ENCODE data around the gene PRM3. TPM values are rescaled to one million over a fixed set of nuclear protein-coding genes. Genes with fewer than 3 reads are reported as not detected.
"Not testable (repeated sequence)": the region's sequence is repeated elsewhere in the genome, so short reads cannot be mapped to it uniquely, and the experiment has no call there.

PRM3 gene
- total RNA-seq, 2 experiments from 2014 or later, result not detected

DNA sequence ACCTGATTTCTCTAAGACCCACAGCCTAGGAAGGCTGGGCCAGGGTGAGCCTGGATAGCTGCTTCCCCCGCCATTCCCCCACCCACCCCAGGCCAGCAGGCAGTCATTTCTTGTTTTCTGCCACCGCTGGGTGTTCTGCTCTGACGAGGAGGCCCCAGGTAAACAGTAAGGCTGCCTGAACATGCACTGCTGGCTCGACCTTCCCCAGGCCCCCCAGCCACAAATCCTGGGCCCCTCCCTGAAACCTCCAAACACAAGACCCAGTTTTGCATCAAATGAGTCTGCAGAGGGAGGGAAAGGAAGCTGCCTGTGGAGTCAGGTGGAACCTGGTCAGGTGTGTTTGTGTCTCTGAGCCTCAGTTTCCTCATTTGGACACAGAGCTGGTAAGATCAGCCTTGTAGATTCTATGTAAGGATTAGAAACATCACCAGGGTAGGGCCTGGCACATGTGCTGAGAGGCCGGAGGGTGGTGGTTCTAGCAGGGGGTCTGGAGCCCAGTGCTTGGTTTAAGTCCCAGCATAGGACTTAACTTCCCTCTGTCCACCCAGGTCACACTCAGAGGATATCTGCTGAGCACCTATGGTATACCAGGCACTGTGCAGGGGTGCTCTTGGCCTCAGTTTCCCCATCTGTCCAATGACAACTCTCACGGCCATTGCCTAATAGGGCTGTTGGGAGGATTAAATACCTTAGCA lies 26.6 kb upstream of the PRM3 start:
- H3K9me3 Mint-ChIP-seq, result no peaks in the 10 kb centered on the region
- peaks cover 29% of the 10 kb centered on the region for H3K4me1 Mint-ChIP-seq (ENCODE audit: low read depth)
- H3K36me3 Mint-ChIP-seq (ENCODE audit: low read depth), result no peaks in the 10 kb centered on the region
- H3K27me3 Mint-ChIP-seq, result no peaks in the 10 kb centered on the region
- no peak overlapping the region for H3K4me3 Mint-ChIP-seq
- ATAC-seq (no peak), DNase-seq (no peak)
- TF ChIP-seq, protein P1, sequence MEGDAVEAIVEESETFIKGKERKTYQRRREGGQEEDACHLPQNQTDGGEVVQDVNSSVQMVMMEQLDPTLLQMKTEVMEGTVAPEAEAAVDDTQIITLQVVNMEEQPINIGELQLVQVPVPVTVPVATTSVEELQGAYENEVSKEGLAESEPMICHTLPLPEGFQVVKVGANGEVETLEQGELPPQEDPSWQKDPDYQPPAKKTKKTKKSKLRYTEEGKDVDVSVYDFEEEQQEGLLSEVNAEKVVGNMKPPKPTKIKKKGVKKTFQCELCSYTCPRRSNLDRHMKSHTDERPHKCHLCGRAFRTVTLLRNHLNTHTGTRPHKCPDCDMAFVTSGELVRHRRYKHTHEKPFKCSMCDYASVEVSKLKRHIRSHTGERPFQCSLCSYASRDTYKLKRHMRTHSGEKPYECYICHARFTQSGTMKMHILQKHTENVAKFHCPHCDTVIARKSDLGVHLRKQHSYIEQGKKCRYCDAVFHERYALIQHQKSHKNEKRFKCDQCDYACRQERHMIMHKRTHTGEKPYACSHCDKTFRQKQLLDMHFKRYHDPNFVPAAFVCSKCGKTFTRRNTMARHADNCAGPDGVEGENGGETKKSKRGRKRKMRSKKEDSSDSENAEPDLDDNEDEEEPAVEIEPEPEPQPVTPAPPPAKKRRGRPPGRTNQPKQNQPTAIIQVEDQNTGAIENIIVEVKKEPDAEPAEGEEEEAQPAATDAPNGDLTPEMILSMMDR (IDR thresholded peaks at IDR 0.05), result no peak
- intact Hi-C loops (cut with micrococcal nuclease), result no loop called here
- no peak overlapping the region for H3K27ac Mint-ChIP-seq
- POLR2A ChIA-PET, result interaction anchor here (0.6 to 3.0 kb wide), 3 partner anchors 13 to 418 kb away, joined by 3 to 17 read pairs (median 3); no protein-coding TSS in a partner anchor
- CTCF ChIA-PET, result interaction anchor here (1.0 to 1.6 kb wide), 2 partner anchors 25 to 336 kb away, joined by 3 to 4 read pairs; no protein-coding TSS in a partner anchor

DNA sequence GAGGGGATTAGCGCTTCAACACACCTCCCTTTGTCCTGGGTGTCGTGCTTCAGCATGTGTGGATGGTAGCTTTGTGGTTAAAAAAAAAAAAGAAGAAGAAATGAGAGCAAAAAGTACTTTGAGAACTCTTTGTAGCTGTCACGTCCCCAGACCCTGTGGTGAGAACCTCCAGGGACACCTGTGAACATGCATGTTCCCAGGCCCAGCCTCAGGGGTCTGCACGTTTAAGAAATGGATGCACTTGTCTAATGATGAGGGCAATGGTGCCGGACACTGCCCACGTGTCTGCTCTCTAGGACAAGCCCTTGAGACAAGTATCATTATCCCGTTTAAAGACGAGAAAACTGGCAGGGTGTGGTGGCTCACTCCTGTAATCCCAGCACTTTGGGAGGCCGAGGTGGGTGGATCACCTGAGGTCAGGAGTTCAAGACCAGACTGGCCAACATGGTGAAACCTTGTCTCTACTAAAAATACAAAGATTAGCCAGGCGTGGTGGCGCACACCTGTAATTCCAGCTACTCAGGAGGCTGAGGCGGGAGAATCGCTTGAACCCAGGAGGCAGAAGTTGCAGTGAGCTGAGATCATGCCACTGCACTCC lies 25.6 kb upstream of the PRM3 start:
- Mint-ChIP-seq H3K4me1 (ENCODE audit: low read depth) (peaks cover 33% of the 10 kb centered on the region), H3K27ac (peak overlapping the region; percentile 79)
- H3K4me3 Mint-ChIP-seq; H3K9me3 Mint-ChIP-seq; intact Hi-C loops (cut with micrococcal nuclease); ATAC-seq; H3K36me3 Mint-ChIP-seq (ENCODE audit: low read depth); H3K27me3 Mint-ChIP-seq; DNase-seq: not testable (repeated sequence)
- ChIA-PET CTCF (interaction anchor here (1.0 to 2.8 kb wide), 6 partner anchors 13 to 335 kb away, joined by 3 to 14 read pairs (median 4); partner anchors contain the start of gene SOCS1), POLR2A (interaction anchor here (0.8 to 3.1 kb wide), 4 partner anchors 8 to 55 kb away, joined by 3 to 26 read pairs (median 10); partner anchors contain the start of gene SOCS1)

DNA sequence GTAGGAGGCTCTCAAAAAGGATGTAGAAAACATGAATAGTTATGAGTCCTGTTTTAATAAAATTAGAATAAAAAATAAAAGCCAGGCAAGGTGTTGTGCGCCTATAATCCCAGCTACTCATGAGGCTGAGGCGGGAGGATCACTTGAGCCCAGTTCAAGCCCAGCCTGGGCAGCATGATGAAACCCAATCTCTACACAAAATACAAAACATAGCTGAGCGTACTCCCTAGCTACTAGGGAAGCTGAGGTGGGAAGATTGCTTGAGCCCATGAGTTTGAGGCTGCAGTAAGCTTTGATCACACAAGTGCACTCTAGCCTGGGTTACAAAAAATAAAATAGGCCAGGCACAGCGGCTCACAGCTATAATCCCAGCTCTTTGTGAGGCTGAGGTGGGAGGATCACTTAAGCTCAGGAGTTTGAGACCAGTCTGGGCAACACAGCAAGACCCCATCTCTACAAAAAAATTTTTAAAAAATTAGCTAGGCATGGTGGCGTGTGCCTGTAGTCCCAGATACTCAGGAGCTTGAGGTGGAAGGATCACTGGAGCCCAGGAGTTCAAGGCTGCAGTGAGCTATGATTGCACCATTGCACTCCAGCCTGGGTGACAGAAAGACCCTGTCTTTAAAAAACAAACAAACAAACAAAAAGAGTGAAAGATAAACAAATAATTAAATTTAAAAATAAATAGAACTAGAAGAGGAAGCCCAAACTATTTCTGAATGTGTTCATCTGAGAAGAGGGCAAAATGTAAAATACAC lies 24.9 kb upstream of the PRM3 start:
- ChIA-PET POLR2A (interaction anchor here (0.8 to 3.1 kb wide), 9 partner anchors 9 to 199 kb away, joined by 3 to 26 read pairs (median 7); partner anchors contain the start of gene SOCS1), CTCF (interaction anchor here (0.6 to 2.8 kb wide), 12 partner anchors 13 to 334 kb away, joined by 3 to 14 read pairs (median 4); partner anchors contain the start of gene SOCS1)
- no peak for DNase-seq
- H3K36me3 Mint-ChIP-seq (ENCODE audit: low read depth), result no peaks in the 10 kb centered on the region
- H3K9me3 Mint-ChIP-seq, result no peaks in the 10 kb centered on the region
- intact Hi-C loops (cut with micrococcal nuclease), result no loop called here
- no peak overlapping the region for H3K4me3 Mint-ChIP-seq
- peaks cover 38% of the 10 kb centered on the region for H3K4me1 Mint-ChIP-seq (ENCODE audit: low read depth)
- H3K27ac Mint-ChIP-seq, result peak overlapping the region; percentile 79
- peaks cover 2% of the 10 kb centered on the region for H3K27me3 Mint-ChIP-seq
- no peak for ATAC-seq
- TF ChIP-seq, protein P1 (IDR thresholded peaks at IDR 0.05), result no peak

DNA sequence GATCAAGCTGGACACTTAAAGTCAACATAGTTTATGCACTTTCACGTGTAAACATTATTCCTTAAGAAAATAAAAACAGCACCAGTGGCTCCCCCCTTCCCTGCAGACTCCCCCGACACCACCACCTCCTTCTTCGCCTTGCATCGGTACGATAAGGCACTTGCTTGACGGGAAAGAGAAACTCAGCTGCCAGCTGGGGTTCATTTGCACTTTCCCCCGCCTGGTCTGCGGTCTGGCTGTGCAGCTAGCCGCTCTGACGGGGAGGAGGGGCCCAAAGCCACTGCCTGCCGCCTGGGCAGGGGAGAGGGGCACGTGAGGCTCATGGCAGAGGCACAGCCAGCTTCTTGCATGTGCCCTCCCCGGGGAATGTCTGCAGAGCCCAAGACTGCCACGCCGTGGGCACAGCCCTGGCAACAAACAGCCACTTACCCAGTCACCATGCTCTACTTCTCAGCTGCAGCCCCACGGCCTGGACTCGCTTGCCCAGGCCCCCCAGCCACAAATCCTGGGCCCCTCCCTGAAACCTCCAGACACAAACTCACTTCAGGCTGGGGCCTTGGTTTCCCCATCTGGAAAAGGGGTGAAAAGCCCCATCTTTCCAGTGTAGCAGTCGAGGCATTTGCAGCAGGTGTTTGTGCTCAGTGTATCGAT lies 24.2 kb upstream of the PRM3 start:
- intact Hi-C loops (cut with micrococcal nuclease), result no loop called here
- no peaks in the 10 kb centered on the region for H3K9me3 Mint-ChIP-seq

More for the DNA sequence above, 24.2 kb upstream of the PRM3 start:
- peaks cover 44% of the 10 kb centered on the region for H3K4me1 Mint-ChIP-seq (ENCODE audit: low read depth)
- peaks cover 7% of the 10 kb centered on the region for H3K27me3 Mint-ChIP-seq
- peak overlapping the region; percentile 24 for H3K4me3 Mint-ChIP-seq
- peak; percentile 85 for DNase-seq
- CTCF ChIA-PET, result interaction anchor here (0.6 to 2.8 kb wide), 14 partner anchors 12 to 333 kb away, joined by 3 to 14 read pairs (median 3); partner anchors contain the start of gene SOCS1
- POLR2A ChIA-PET, result interaction anchor here (1.0 to 3.1 kb wide), 10 partner anchors 12 to 198 kb away, joined by 3 to 26 read pairs (median 6); partner anchors contain the start of gene SOCS1
- no peaks in the 10 kb centered on the region for H3K36me3 Mint-ChIP-seq (ENCODE audit: low read depth)
- peak overlapping the region; percentile 69 for H3K27ac Mint-ChIP-seq
- TF ChIP-seq, protein P1 (IDR thresholded peaks at IDR 0.05), result no peak
- ATAC-seq, result peak; percentile 83

All from activated CD8-positive, alpha-beta T cell treated with anti-CD3 and anti-CD28 coated beads for 36 hours (primary cell).